OCI-LY3 (cell line): ENCODE measurements around the gene CCDC152.

Experiments
- CTCF ChIP-seq: fragments of 200-600, 300-600 bp; sonication (generic); IDR thresholded peaks from 2 replicates; pipeline ENCODE4 v1.5.1; 2014; ENCODE audit warnings: antibody characterized with exemption, low read length, low read depth
- EZH2phosphoT487 ChIP-seq: fragments of 200-600 bp; shearing (Covaris generic); IDR thresholded peaks from 2 replicates; pipeline ENCODE4 v1.6.1; 2018; ENCODE audit warnings: antibody characterized with exemption, mixed run types, low read depth

- TF ChIP-seq CTCF (no peak), EZH2phosphoT487 (no peak)
These were observed 11.5 kb downstream of the CCDC152 start for GRCh38 chr5:42768106-42768504.
